NCI-H2081 treated with DMSO at 0.1 percent for 48 hours (cell line): ENCODE data around the gene LCAT.
"Not testable (repeated sequence)": the region's sequence is repeated elsewhere in the genome, so short reads cannot be mapped to it uniquely, and the experiment has no call there.

Experiments used
- DNase-seq: peaks from one replicate; lab custom pipeline; 2025; lab: John Stamatoyannopoulos, UW

LCAT gene

GRCh38 chr16:67931712-67932461, 12.0 kb downstream of the LCAT start, which contains the start of gene CTRL:
TSS of gene CTRL (minus strand) at chr16:67931862. CDS start at chr16:67931852, 10 bp downstream.
- DNase-seq: no peak

- no peak for DNase-seq
Measured at GRCh38 chr16:67930678-67931211, 13.2 kb downstream of the LCAT start.

- no peak for DNase-seq
Measured at GRCh38 chr16:67930191-67930590, 13.7 kb downstream of the LCAT start.

GRCh38 chr16:67928561-67929364, 15.2 kb downstream of the LCAT start:
- no peak for DNase-seq

- DNase-seq: no peak
Measured at GRCh38 chr16:67928147-67928546, 15.8 kb downstream of the LCAT start.

GRCh38 chr16:67927131-67927941, 16.6 kb downstream of the LCAT start:
- no peak for DNase-seq

GRCh38 chr16:67926181-67926750, 17.7 kb downstream of the LCAT start:
- peak; percentile 67 for DNase-seq

- DNase-seq: no peak
Measured at GRCh38 chr16:67924140-67924906, 19.6 kb downstream of the LCAT start.

GRCh38 chr16:67923414-67924116, 20.4 kb downstream of the LCAT start:
- no peak for DNase-seq

GRCh38 chr16:67922740-67923139, 21.2 kb downstream of the LCAT start:
- peak; percentile 53 for DNase-seq

GRCh38 chr16:67922221-67922620, 21.7 kb downstream of the LCAT start:
- DNase-seq: no peak

- DNase-seq: no peak
Measured at GRCh38 chr16:67919622-67920221, 24.2 kb downstream of the LCAT start.

- DNase-seq: no peak
Measured at GRCh38 chr16:67917852-67918236, 26.1 kb downstream of the LCAT start.

- DNase-seq: no peak
Measured at GRCh38 chr16:67917140-67917851, 26.6 kb downstream of the LCAT start.

- DNase-seq: no peak
Measured at GRCh38 chr16:67915831-67916723, 27.8 kb downstream of the LCAT start.

GRCh38 chr16:67915496-67915769, 28.5 kb downstream of the LCAT start:
- not testable (repeated sequence) for DNase-seq

- no peak for DNase-seq
Measured at GRCh38 chr16:67914758-67915495, 29.0 kb downstream of the LCAT start.

- no peak for DNase-seq
Measured at GRCh38 chr16:67910158-67910557, 33.8 kb downstream of the LCAT start.
